K562 treated with DMSO at 1 percent for 24 hours (cell line): ENCODE results near the gene REV1. TPM values are rescaled to one million over a fixed set of nuclear protein-coding genes. Genes with fewer than 3 reads are reported as not detected.

ENCODE experiments used
- total RNA-seq: library from RNA; unstranded; fragments of 300-600 nt; gene quantifications from 2 replicates; pipeline ENCODE4 v1.2.3, GENCODE V29; 2022; ENCODE audit warnings: low read depth; ENCODE audit not compliant: insufficient read depth

REV1 gene
- total RNA-seq: 11.7 and 14.0 TPM in 2 replicates

DNA sequence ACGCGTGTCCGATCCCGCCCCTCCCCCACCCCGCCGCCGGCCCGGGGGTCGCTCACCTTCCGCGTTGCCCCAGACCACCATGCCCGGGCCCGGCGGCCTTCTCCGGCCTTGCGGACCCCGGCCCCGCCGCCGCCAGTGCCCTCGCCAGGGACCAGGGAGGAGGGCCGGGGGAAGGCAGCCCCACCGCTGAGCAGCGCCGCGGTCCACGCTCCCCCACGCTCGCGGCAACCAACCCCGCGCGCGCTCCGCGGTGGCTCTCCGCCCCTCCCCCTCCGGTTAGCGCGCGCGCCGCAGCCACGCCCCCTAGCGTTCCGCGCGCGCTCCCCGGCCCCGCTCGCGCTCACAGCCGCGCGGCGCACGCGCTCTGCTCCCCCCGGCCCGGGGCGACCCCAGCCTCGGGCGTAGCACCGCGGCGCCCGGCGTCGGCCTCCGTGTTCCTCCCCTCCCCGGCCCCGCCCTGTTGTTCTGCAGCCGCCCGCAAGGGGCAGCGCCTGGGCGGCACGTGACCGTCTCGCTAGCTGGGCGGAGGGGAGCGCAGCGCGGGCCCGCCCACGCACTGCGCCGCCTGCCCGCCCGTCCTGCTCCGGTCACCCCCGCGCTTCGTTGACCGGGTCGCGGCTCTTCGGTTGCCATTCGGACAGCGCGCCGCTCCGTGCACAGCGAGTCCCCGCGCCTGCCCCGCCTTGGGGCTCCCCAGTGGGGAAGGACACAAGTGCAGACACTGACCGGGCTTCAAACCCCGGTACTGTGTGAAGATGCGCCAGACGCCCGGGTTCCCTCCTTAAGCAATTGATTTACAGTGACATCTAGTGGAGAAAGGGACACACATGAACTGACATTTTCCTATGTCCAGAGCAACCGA lies at the start of gene REV1:
REV1 (minus strand) TSS at position 257 of the 862 bp plus-strand sequence. CDS start 25,042 bp downstream, outside the sequence.

Other genes with a start within 250 kb of the REV1 start
- 3.2 and 3.3 TPM in 2 replicates for gene LYG2, start 234.4 kb downstream of the REV1 start, total RNA-seq
- 0.92 and 1.4 TPM in 2 replicates for gene LYG1, start 188.8 kb downstream of the REV1 start, total RNA-seq
- gene TXNDC9, start 153.7 kb downstream of the REV1 start, total RNA-seq: 17.3 and 22.6 TPM in 2 replicates
- 29.0 and 31.5 TPM in 2 replicates for gene EIF5B, start 152.6 kb downstream of the REV1 start, total RNA-seq